HepG2 (cell line): Measurements from ENCODE around the gene C20orf144. TPM values are rescaled to one million over a fixed set of nuclear protein-coding genes. Genes with fewer than 3 reads are reported as not detected.

ENCODE experiments used
- AFF4 ChIP-seq: sonication (generic); formaldehyde crosslinking; IDR thresholded peaks from 2 replicates; pipeline ENCODE4 v1.4.0; 2020; ENCODE audit warnings: missing genetic modification reagents
- ARNTL ChIP-seq: sonication (generic); formaldehyde crosslinking; IDR thresholded peaks from 2 replicates; pipeline ENCODE4 v1.4.0; 2020; ENCODE audit warnings: mild to moderate bottlenecking, missing genetic modification reagents
- BCLAF1 ChIP-seq: fragments of 450-650 bp; IDR thresholded peaks from 2 replicates; pipeline ENCODE4 v1.6.1; 2017; ENCODE audit warnings: mild to moderate bottlenecking
- BRD4 ChIP-seq: sonication (generic); formaldehyde crosslinking; IDR thresholded peaks from 2 replicates; pipeline ENCODE4 v1.4.0; 2020; ENCODE audit warnings: missing genetic modification reagents
- E2F5 ChIP-seq: sonication (generic); formaldehyde crosslinking; conservative IDR thresholded peaks from 2 replicates; pipeline ENCODE4 v1.4.0; 2020; ENCODE audit warnings: missing genetic modification reagents
- HNF1A ChIP-seq, 2 experiments: sonication (generic) in 1 of 2; formaldehyde crosslinking in 1 of 2; IDR thresholded peaks; 2 replicates each; pipeline versions ENCODE4 v1.4.0 to v1.6.1; 2016 to 2020; ENCODE audit warnings: borderline replicate concordance in 1 of 2, low read depth in 1 of 2, mild to moderate bottlenecking in 1 of 2, missing genetic modification reagents in 1 of 2
- LBX2 ChIP-seq: sonication (generic); formaldehyde crosslinking; IDR thresholded peaks from 2 replicates; pipeline ENCODE4 v1.5.0; 2020; ENCODE audit warnings: missing genetic modification reagents, mild to moderate bottlenecking, borderline replicate concordance
- PPARG ChIP-seq: conservative IDR thresholded peaks from 2 replicates; pipeline ENCODE4 v1.6.1; 2016; ENCODE audit warnings: missing biosample characterization, missing genetic modification reagents
- PREB ChIP-seq: sonication (generic); formaldehyde crosslinking; IDR thresholded peaks from 2 replicates; pipeline ENCODE4 v1.4.0; 2020; ENCODE audit warnings: missing genetic modification reagents
- SIN3A ChIP-seq: IDR thresholded peaks from 2 replicates; pipeline ENCODE4 v1.6.1; 2011; ENCODE audit warnings: low read depth, mild to moderate bottlenecking, control low read depth, low read length, borderline replicate concordance
- TMF1 ChIP-seq: sonication (generic); formaldehyde crosslinking; IDR thresholded peaks from 2 replicates; pipeline ENCODE4 v1.8.1; 2022; ENCODE audit warnings: low read depth, missing genetic modification reagents
- U2AF2 ChIP-seq: fragments of 200-400 bp; formaldehyde crosslinking; IDR thresholded peaks from 2 replicates; pipeline ENCODE4 v1.6.1; 2017; ENCODE audit warnings: low read depth, mild to moderate bottlenecking, low read length
- ZNF180 ChIP-seq: sonication (generic); formaldehyde crosslinking; IDR thresholded peaks from 2 replicates; pipeline ENCODE4 v1.4.0; 2020; ENCODE audit warnings: low read depth, missing genetic modification reagents, borderline replicate concordance
- ZNF30 ChIP-seq: sonication (generic); formaldehyde crosslinking; IDR thresholded peaks from 2 replicates; pipeline ENCODE4 v1.5.0; 2020; ENCODE audit warnings: mild to moderate bottlenecking, missing genetic modification reagents
- ZNF569 ChIP-seq: sonication (generic); formaldehyde crosslinking; IDR thresholded peaks from 2 replicates; pipeline ENCODE4 v1.5.0; 2020; ENCODE audit warnings: mild to moderate bottlenecking, missing genetic modification reagents, moderate library complexity, borderline replicate concordance
- polyA plus RNA-seq, 8 experiments: library from polyadenylated mRNA; depleted of rRNA in 3 of 8; stranded (reverse) in 7 of 8; unstranded in 1 of 8; fragments of >200 nt; fragmentation: Illumina TruSeq in 4 of 8; extraction: Trizol in 4 of 8; gene quantifications; 2 replicates each; pipeline versions ENCODE4 v1.2.1 to v1.2.3, GENCODE V29; 2011 to 2016; ENCODE audit warnings: low read depth in 4 of 8, missing spikeins in 1 of 8, mixed read lengths in 1 of 8; ENCODE audit not compliant: insufficient read depth in 1 of 8
- total RNA-seq, 5 experiments: library from RNA; depleted of rRNA; stranded (reverse); fragments of >200 nt; fragmentation: Illumina TruSeq; extraction: Trizol; gene quantifications; 2 replicates each; pipeline ENCODE4 v1.2.3, GENCODE V29; 2016; ENCODE audit warnings: low read depth in 1 of 5

The C20orf144 gene
- total and polyA plus RNA-seq, 2 of the 13 experiments (the other 11 are each of a cell fraction or from before 2014, with no cell fraction given) = 0.09 to 0.16 TPM

- TF ChIP-seq TMF1 (CRISPR knock-in tag) (no peak), ZNF180 (CRISPR knock-in tag) (no peak), PREB (CRISPR knock-in tag) (no peak), E2F5 (no peak), SIN3A (no peak), HNF1A (IDR thresholded peaks at IDR 0.05; ENCODE audit: low read depth) (peak; percentile 27; the same call in 1 of the 2 replicates), HNF1A (CRISPR knock-in tag; IDR thresholded peaks at IDR 0.05; ENCODE audit: borderline replicate concordance) (peak; percentile 81; the same call in 1 of the 2 replicates), U2AF2 (no peak), BCLAF1 (no peak), LBX2 (0 out of 2 replicates have a peak, but pooled peaks have one; percentile 36), ZNF569 (CRISPR knock-in tag) (no peak), ARNTL (no peak), ZNF30 (CRISPR knock-in tag) (no peak), PPARG (CRISPR knock-in tag) (peak; percentile 48), BRD4 (no peak), AFF4 (no peak)
Measured at GRCh38 chr20:33688938-33689424, 26.9 kb downstream of the C20orf144 start (continued).
